ENCODE results near the gene RNF182. TPM values are rescaled to one million over a fixed set of nuclear protein-coding genes. Genes with fewer than 3 reads are reported as not detected.

Gene RNF182
- total and polyA plus RNA-seq, 2 donors (not counting 1 experiment from before 2014, with no cell fraction given), result 2.5 to 14.1 TPM

- no peaks in the 10 kb centered on the region for H3K36me3 ChIP-seq (ENCODE audit: control insufficient read depth, insufficient read depth, low read length)
- H2AFZ ChIP-seq (ENCODE audit: low read length), result no peak overlapping the region
- no peaks in the 10 kb centered on the region for H4K20me1 ChIP-seq (ENCODE audit: control insufficient read depth, extremely low read depth, insufficient read depth, low read length)
- no peak overlapping the region for H3K4me2 ChIP-seq (ENCODE audit: extremely low read depth, insufficient read depth, low read length)
- no peak for DNase-seq (ENCODE audit: low read depth in 2 of 2)
- no peak for TF ChIP-seq EZH2 (IDR thresholded peaks at IDR 0.05; ENCODE audit: low read length, missing control alignments)
- TF ChIP-seq CTCF (conservative IDR thresholded peaks at IDR 0.05 in 1 of 2, IDR thresholded peaks at IDR 0.05 in 1 of 2; ENCODE audit: low read depth in 1 of 2, low read length in 2 of 2), result no peak
- H3K9ac ChIP-seq (ENCODE audit: insufficient read depth, low read length), result no peak overlapping the region
- H3K79me2 ChIP-seq (ENCODE audit: control insufficient read depth, insufficient read depth, low read length), result no peaks in the 10 kb centered on the region
- H3K27ac ChIP-seq (ENCODE audit: insufficient read depth, low read length), result no peak overlapping the region
- no peak overlapping the region for H3K4me3 ChIP-seq (replicated peaks in 1 of 4; ENCODE audit: control extremely low read depth in 1 of 4, insufficient read depth in 1 of 4, low read depth in 3 of 4, low read length in 4 of 4)
- no peaks in the 10 kb centered on the region for H3K27me3 ChIP-seq (ENCODE audit: control insufficient read depth, insufficient read depth, low read length)
- H3K4me1 ChIP-seq (ENCODE audit: control insufficient read depth, extremely low read depth, insufficient read depth, low read length), result peaks cover 3% of the 10 kb centered on the region
- H3K9me3 ChIP-seq (ENCODE audit: control insufficient read depth, insufficient read depth, low read depth, low read length), result no peaks in the 10 kb centered on the region
Measured at GRCh38 chr6:13988049-13988738, 63.4 kb downstream of the RNF182 start.

GRCh38 chr6:13988908-13989307 lies 64.2 kb downstream of the RNF182 start:
- Histone ChIP-seq H3K9ac (ENCODE audit: insufficient read depth, low read length) (no peak overlapping the region), H3K36me3 (ENCODE audit: control insufficient read depth, insufficient read depth, low read length) (no peaks in the 10 kb centered on the region), H3K27me3 (ENCODE audit: control insufficient read depth, insufficient read depth, low read length) (no peaks in the 10 kb centered on the region), H3K4me1 (ENCODE audit: control insufficient read depth, extremely low read depth, insufficient read depth, low read length) (peaks cover 3% of the 10 kb centered on the region), H3K27ac (ENCODE audit: insufficient read depth, low read length) (no peak overlapping the region), H3K4me3 (replicated peaks in 1 of 4; ENCODE audit: control extremely low read depth in 1 of 4, insufficient read depth in 1 of 4, low read depth in 3 of 4, low read length in 4 of 4) (no peak overlapping the region), H3K4me2 (ENCODE audit: extremely low read depth, insufficient read depth, low read length) (no peak overlapping the region), H2AFZ (ENCODE audit: low read length) (no peak overlapping the region), H3K79me2 (ENCODE audit: control insufficient read depth, insufficient read depth, low read length) (no peaks in the 10 kb centered on the region), H3K9me3 (ENCODE audit: control insufficient read depth, insufficient read depth, low read depth, low read length) (no peaks in the 10 kb centered on the region), H4K20me1 (ENCODE audit: control insufficient read depth, extremely low read depth, insufficient read depth, low read length) (no peaks in the 10 kb centered on the region)
- no peak for DNase-seq (ENCODE audit: low read depth in 2 of 2)
- TF ChIP-seq CTCF (conservative IDR thresholded peaks at IDR 0.05 in 1 of 2, IDR thresholded peaks at IDR 0.05 in 1 of 2; ENCODE audit: low read depth in 1 of 2, low read length in 2 of 2) (no peak), EZH2 (IDR thresholded peaks at IDR 0.05; ENCODE audit: low read length, missing control alignments) (no peak)

GRCh38 chr6:13989496-13990144 lies 64.9 kb downstream of the RNF182 start:
- H3K79me2 ChIP-seq (ENCODE audit: control insufficient read depth, insufficient read depth, low read length), result no peaks in the 10 kb centered on the region
- H3K4me2 ChIP-seq (ENCODE audit: extremely low read depth, insufficient read depth, low read length), result no peak overlapping the region
- H4K20me1 ChIP-seq (ENCODE audit: control insufficient read depth, extremely low read depth, insufficient read depth, low read length), result no peaks in the 10 kb centered on the region
- peak in 1 of 2 donors; percentile 21 for DNase-seq (ENCODE audit: low read depth in 2 of 2)
- H3K27me3 ChIP-seq (ENCODE audit: control insufficient read depth, insufficient read depth, low read length), result no peaks in the 10 kb centered on the region
- H3K36me3 ChIP-seq (ENCODE audit: control insufficient read depth, insufficient read depth, low read length), result no peaks in the 10 kb centered on the region
- no peak overlapping the region for H3K27ac ChIP-seq (ENCODE audit: insufficient read depth, low read length)
- TF ChIP-seq EZH2 (IDR thresholded peaks at IDR 0.05; ENCODE audit: low read length, missing control alignments), result no peak
- TF ChIP-seq CTCF (conservative IDR thresholded peaks at IDR 0.05 in 1 of 2, IDR thresholded peaks at IDR 0.05 in 1 of 2; ENCODE audit: low read depth in 1 of 2, low read length in 2 of 2), result no peak
- no peaks in the 10 kb centered on the region for H3K9me3 ChIP-seq (ENCODE audit: control insufficient read depth, insufficient read depth, low read depth, low read length)
- H3K4me3 ChIP-seq (replicated peaks in 1 of 4; ENCODE audit: control extremely low read depth in 1 of 4, insufficient read depth in 1 of 4, low read depth in 3 of 4, low read length in 4 of 4), result no peak overlapping the region
- no peak overlapping the region for H3K9ac ChIP-seq (ENCODE audit: insufficient read depth, low read length)
- no peak overlapping the region for H2AFZ ChIP-seq (ENCODE audit: low read length)
- peaks cover 3% of the 10 kb centered on the region for H3K4me1 ChIP-seq (ENCODE audit: control insufficient read depth, extremely low read depth, insufficient read depth, low read length)
